Midbrain (tissue), 1 donor: ENCODE results near the gene TANGO6.
"Not testable (repeated sequence)": the region's sequence is repeated elsewhere in the genome, so short reads cannot be mapped to it uniquely, and the experiment has no call there.

Experiments
- DNase-seq: peaks from one replicate; lab custom pipeline; 2025; lab: John Stamatoyannopoulos, UW

Gene TANGO6

GRCh38 chr16:69012906-69013305 is 169.6 kb downstream of the TANGO6 start:
- DNase-seq, result no peak

- DNase-seq, result no peak
Measured at GRCh38 chr16:69013991-69014390, 170.7 kb downstream of the TANGO6 start.

- DNase-seq, result no peak
Measured at GRCh38 chr16:69014811-69015210, 171.5 kb downstream of the TANGO6 start.

GRCh38 chr16:69017036-69017783 is 173.9 kb downstream of the TANGO6 start:
- no peak for DNase-seq

GRCh38 chr16:69019811-69020210 is 176.5 kb downstream of the TANGO6 start:
- no peak for DNase-seq

- DNase-seq, result no peak
Measured at GRCh38 chr16:69029121-69029520, 185.8 kb downstream of the TANGO6 start.

GRCh38 chr16:69031877-69032301 is 188.6 kb downstream of the TANGO6 start:
- no peak for DNase-seq

GRCh38 chr16:69033151-69033949 is 190.0 kb downstream of the TANGO6 start:
- DNase-seq, result no peak

GRCh38 chr16:69035375-69035774 is 192.0 kb downstream of the TANGO6 start:
- no peak for DNase-seq

- no peak for DNase-seq
Measured at GRCh38 chr16:69036399-69037091, 193.2 kb downstream of the TANGO6 start.

GRCh38 chr16:69037373-69038160 is 194.2 kb downstream of the TANGO6 start:
- DNase-seq, result no peak

GRCh38 chr16:69039333-69039941 is 196.1 kb downstream of the TANGO6 start:
- no peak for DNase-seq

- no peak for DNase-seq
Measured at GRCh38 chr16:69040144-69040909, 197.0 kb downstream of the TANGO6 start.

GRCh38 chr16:69048328-69049120 is 205.2 kb downstream of the TANGO6 start:
- no peak for DNase-seq

- DNase-seq, result no peak
Measured at GRCh38 chr16:69049146-69049545, 205.8 kb downstream of the TANGO6 start.

- no peak for DNase-seq
Measured at GRCh38 chr16:69049603-69050375, 206.5 kb downstream of the TANGO6 start.

- not testable (repeated sequence) for DNase-seq
Measured at GRCh38 chr16:69051517-69051830, 208.1 kb downstream of the TANGO6 start.

- DNase-seq, result no peak
Measured at GRCh38 chr16:69055008-69055407, 211.7 kb downstream of the TANGO6 start.

- DNase-seq, result no peak
Measured at GRCh38 chr16:69055980-69056379, 212.6 kb downstream of the TANGO6 start.
